ENCODE data around the gene SIGLEC9. TPM values are rescaled to one million over a fixed set of nuclear protein-coding genes. Genes with fewer than 3 reads are reported as not detected.

Gene SIGLEC9
- total RNA-seq, 1 experiment from 2014 or later: not detected

GRCh38 chr19:51097796-51098195 lies 26.9 kb upstream of the SIGLEC9 start:
- H3K27me3 ChIP-seq (ENCODE audit: insufficient read depth, low read length): no peaks in the 10 kb centered on the region
- DNase-seq (ENCODE audit: low read depth, low spot score) (no peak), ATAC-seq (no peak)
- intact Hi-C loops (cut with micrococcal nuclease): loop anchor here (2.0 to 10.0 kb wide), 5 partner anchors 167 to 733 kb away; partner anchors contain the start of gene NAPSA
- no TSS peak for BruUV-seq (replicated peaks)
- peaks cover 0 to 6% of the 10 kb centered on the region in 2 experiments; a peak in 1 of 4 replicates for H3K4me1 ChIP-seq (ENCODE audit: control insufficient read depth in 1 of 2, insufficient read depth in 2 of 2, low read length in 2 of 2)
- no peak overlapping the region for H3K9ac ChIP-seq (ENCODE audit: low read length)
- no peak overlapping the region for H3K4me3 ChIP-seq (replicated peaks in 1 of 2; ENCODE audit: low read depth in 1 of 2, low read length in 2 of 2)
- no peaks in the 10 kb centered on the region for H4K20me1 ChIP-seq (ENCODE audit: insufficient read depth)
- ChIA-PET POLR2A (no interaction called here), CTCF (interaction anchor here (6.3 kb wide), 1 partner anchor 78 kb away, joined by 140 read pairs; the partner anchor contains the start of gene KLK10), RAD21 (ENCODE audit: low non-redundant PET in 1 of 2, low total read pairs in 2 of 2, uncharacterized antibody in 2 of 2, unreplicated experiment in 2 of 2) (no interaction called here)
- TF ChIP-seq, protein P1, sequence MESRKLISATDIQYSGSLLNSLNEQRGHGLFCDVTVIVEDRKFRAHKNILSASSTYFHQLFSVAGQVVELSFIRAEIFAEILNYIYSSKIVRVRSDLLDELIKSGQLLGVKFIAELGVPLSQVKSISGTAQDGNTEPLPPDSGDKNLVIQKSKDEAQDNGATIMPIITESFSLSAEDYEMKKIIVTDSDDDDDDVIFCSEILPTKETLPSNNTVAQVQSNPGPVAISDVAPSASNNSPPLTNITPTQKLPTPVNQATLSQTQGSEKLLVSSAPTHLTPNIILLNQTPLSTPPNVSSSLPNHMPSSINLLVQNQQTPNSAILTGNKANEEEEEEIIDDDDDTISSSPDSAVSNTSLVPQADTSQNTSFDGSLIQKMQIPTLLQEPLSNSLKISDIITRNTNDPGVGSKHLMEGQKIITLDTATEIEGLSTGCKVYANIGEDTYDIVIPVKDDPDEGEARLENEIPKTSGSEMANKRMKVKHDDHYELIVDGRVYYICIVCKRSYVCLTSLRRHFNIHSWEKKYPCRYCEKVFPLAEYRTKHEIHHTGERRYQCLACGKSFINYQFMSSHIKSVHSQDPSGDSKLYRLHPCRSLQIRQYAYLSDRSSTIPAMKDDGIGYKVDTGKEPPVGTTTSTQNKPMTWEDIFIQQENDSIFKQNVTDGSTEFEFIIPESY (IDR thresholded peaks at IDR 0.05; ENCODE audit: extremely low read depth, insufficient replicate concordance, low read length): no peak
- TF ChIP-seq REST (IDR thresholded peaks at IDR 0.05; ENCODE audit: low read depth): no peak
- TF ChIP-seq POLR2A (IDR thresholded peaks at IDR 0.05; ENCODE audit: borderline replicate concordance, extremely low read depth, insufficient read depth, insufficient read length): no peak
- TF ChIP-seq RAD21 (IDR thresholded peaks at IDR 0.05; ENCODE audit: low read depth): no peak
- no peak for TF ChIP-seq SRF (IDR thresholded peaks at IDR 0.05; ENCODE audit: low read depth)
- TF ChIP-seq MAX (IDR thresholded peaks at IDR 0.05): no peak
- peaks cover 7% of the 10 kb centered on the region; the same call in 1 of the 2 replicates for H3K79me2 ChIP-seq (ENCODE audit: insufficient read depth, low read length)
- no peak overlapping the region for H3K27ac ChIP-seq (ENCODE audit: low read depth, low read length)
- H3K36me3 ChIP-seq (ENCODE audit: control insufficient read depth in 1 of 2, insufficient read depth in 2 of 2, low read length in 2 of 2): peaks cover 2 to 9% of the 10 kb centered on the region in 2 experiments; a peak in 1 of 4 replicates
- H3K9me2 ChIP-seq (ENCODE audit: insufficient read depth): no peaks in the 10 kb centered on the region
- no peaks in the 10 kb centered on the region for H3K9me3 ChIP-seq (ENCODE audit: control insufficient read depth in 1 of 2, insufficient read depth in 1 of 2, low read depth in 1 of 2, low read length in 2 of 2)
- H3K4me2 ChIP-seq (ENCODE audit: low read length): no peak overlapping the region
- no peak overlapping the region for H2AFZ ChIP-seq (ENCODE audit: low read depth, low read length, poor library complexity, severe bottlenecking)

Data from HCT116 (cell line).